Testis (tissue), 3 donors: Measurements from ENCODE around the gene NACC2. TPM values are rescaled to one million over a fixed set of nuclear protein-coding genes. Genes with fewer than 3 reads are reported as not detected.

Source experiments
- DNase-seq: peaks from one replicate; pipeline ENCODE4 v3.0.0-alpha.2; 2019
- H3K27ac ChIP-seq, 2 donors: fragments of 200-600 bp; sonication (generic); one replicate each; pipeline ENCODE4 v1.5.1; 2019
- H3K27me3 ChIP-seq: fragments of 200-600 bp; sonication (generic); one replicate; pipeline ENCODE4 v1.5.1; 2019
- H3K36me3 ChIP-seq: fragments of 200-600 bp; sonication (generic); one replicate; pipeline ENCODE4 v1.5.1; 2017; ENCODE audit warnings: low read depth; ENCODE audit errors: missing control alignments
- H3K4me1 ChIP-seq: fragments of 200-600 bp; sonication (generic); one replicate; pipeline ENCODE4 v1.5.1; 2019
- H3K4me3 ChIP-seq, 2 donors: fragments of 200-600 bp; sonication (generic); one replicate each; pipeline ENCODE4 v1.5.1; 2017 to 2019
- H3K9me3 ChIP-seq: fragments of 200-600 bp; sonication (generic); one replicate; pipeline ENCODE4 v1.5.1; 2017
- POLR2A ChIP-seq: fragments of 450-650 bp; IDR thresholded peaks from one replicate; pipeline ENCODE4 v1.6.1; 2017; ENCODE audit warnings: antibody characterized with exemption, mild to moderate bottlenecking, moderate library complexity
- WGBS, 2 donors: methylation state at CpG; one replicate each; pipeline ENCODE4 v1.1.5; 2018; 5-methylcytosine and 5-hydroxymethylcytosine counted together
- intact Hi-C: fragments of 100-400 bp; cut with DNase I; formaldehyde crosslinking; loops from one replicate; pipeline ENCODE4 v1.15.1; 2023; ENCODE audit warnings: low total_unique reads
- polyA plus RNA-seq: library from polyadenylated mRNA; stranded (reverse); fragments of 350-450 nt; fragmentation: Illumina TruSeq; extraction: RNeasy Lipid Tissue Mini Kit (QIAGEN cat#74804); gene quantifications from one replicate; pipeline ENCODE4 v1.2.3, GENCODE V29; 2014; ENCODE audit warnings: low read depth, low replicate concordance; ENCODE audit not compliant: insufficient read depth
- total RNA-seq, 2 donors: library from RNA; depleted of rRNA; stranded (reverse); fragments of >200 nt; gene quantifications; one replicate each; pipeline ENCODE4 v1.2.3, GENCODE V29; 2016
- TF ChIP-seq, protein P1 (sequence below), 3 experiments: fragments of 450-650 bp in 2 of 3; fragments of 200-600 bp in 1 of 3; sonication (generic) in 1 of 3; IDR thresholded peaks; one replicate each; pipeline ENCODE4 v1.5.1; 2016 to 2019; ENCODE audit warnings: antibody characterized with exemption in 3 of 3, mild to moderate bottlenecking in 2 of 3, moderate library complexity in 1 of 3

NACC2 gene
- total and polyA plus RNA-seq, 3 donors from 2014 or later: 29.3 to 49.7 (median 49.5) TPM

DNA sequence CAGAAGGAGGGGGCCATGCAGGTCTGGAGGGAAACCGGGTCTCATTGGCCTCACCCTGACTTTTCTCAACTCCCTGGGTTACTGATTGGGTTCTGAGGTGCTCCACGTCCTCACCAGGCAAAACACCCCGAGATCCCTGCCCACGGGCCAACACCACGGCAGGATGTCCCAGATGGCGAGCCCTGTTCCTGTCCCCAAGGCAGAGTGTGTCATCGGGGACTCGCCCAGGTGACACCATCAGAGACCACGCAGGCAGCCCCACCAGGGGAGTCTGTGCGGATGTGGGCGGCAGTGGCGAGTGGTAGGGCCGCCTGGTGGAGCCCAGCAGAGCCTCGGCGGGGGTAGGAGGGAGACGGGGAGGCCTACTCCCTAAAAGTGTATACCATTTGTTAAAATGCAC lies 74.9 kb downstream of the NACC2 start:
- H3K27ac ChIP-seq: no peak overlapping the region
- no peaks in the 10 kb centered on the region for H3K27me3 ChIP-seq
- H3K36me3 ChIP-seq: no peaks in the 10 kb centered on the region
- H3K4me1 ChIP-seq: peaks cover 5% of the 10 kb centered on the region
- no peak overlapping the region for H3K4me3 ChIP-seq
- no peaks in the 10 kb centered on the region for H3K9me3 ChIP-seq
- intact Hi-C loops: no loop called here
- no peak for DNase-seq
- TF ChIP-seq, protein P1, sequence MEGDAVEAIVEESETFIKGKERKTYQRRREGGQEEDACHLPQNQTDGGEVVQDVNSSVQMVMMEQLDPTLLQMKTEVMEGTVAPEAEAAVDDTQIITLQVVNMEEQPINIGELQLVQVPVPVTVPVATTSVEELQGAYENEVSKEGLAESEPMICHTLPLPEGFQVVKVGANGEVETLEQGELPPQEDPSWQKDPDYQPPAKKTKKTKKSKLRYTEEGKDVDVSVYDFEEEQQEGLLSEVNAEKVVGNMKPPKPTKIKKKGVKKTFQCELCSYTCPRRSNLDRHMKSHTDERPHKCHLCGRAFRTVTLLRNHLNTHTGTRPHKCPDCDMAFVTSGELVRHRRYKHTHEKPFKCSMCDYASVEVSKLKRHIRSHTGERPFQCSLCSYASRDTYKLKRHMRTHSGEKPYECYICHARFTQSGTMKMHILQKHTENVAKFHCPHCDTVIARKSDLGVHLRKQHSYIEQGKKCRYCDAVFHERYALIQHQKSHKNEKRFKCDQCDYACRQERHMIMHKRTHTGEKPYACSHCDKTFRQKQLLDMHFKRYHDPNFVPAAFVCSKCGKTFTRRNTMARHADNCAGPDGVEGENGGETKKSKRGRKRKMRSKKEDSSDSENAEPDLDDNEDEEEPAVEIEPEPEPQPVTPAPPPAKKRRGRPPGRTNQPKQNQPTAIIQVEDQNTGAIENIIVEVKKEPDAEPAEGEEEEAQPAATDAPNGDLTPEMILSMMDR (IDR thresholded peaks at IDR 0.05): no peak
- no peak for TF ChIP-seq POLR2A
- 93 to 94% methylated on average over 16 of the region's 16 CpGs for WGBS, 2 donors

DNA sequence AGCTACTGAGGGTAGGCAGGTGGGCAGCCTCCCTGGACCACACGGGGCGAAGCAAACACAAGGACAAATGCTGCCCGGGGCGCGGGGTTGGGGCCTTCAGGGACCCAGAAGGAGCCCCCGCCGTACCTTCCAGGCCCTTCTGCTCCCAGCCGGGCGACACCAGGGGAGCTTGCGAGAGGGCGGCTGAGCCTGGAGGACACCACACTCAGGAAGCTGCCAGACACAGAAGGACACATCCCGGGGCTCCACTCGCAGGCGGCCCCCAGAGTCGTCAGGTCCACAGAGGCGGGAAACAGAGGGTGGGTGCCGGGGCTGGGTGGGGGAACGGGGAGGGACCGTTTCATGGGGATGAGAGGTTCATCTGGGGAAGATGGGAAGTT lies 75.4 kb downstream of the NACC2 start:
- no peaks in the 10 kb centered on the region for H3K4me1 ChIP-seq
- intact Hi-C loops: no loop called here
- H3K9me3 ChIP-seq: no peaks in the 10 kb centered on the region
- no peak overlapping the region for H3K4me3 ChIP-seq
- H3K36me3 ChIP-seq: no peaks in the 10 kb centered on the region
- WGBS, 2 donors: 94 to 97% methylated on average over 8 to 19 of the region's 19 CpGs
- TF ChIP-seq POLR2A: no peak
- TF ChIP-seq, protein P1 (IDR thresholded peaks at IDR 0.05): no peak
- no peak for DNase-seq
- no peak overlapping the region for H3K27ac ChIP-seq
- H3K27me3 ChIP-seq: no peaks in the 10 kb centered on the region

DNA sequence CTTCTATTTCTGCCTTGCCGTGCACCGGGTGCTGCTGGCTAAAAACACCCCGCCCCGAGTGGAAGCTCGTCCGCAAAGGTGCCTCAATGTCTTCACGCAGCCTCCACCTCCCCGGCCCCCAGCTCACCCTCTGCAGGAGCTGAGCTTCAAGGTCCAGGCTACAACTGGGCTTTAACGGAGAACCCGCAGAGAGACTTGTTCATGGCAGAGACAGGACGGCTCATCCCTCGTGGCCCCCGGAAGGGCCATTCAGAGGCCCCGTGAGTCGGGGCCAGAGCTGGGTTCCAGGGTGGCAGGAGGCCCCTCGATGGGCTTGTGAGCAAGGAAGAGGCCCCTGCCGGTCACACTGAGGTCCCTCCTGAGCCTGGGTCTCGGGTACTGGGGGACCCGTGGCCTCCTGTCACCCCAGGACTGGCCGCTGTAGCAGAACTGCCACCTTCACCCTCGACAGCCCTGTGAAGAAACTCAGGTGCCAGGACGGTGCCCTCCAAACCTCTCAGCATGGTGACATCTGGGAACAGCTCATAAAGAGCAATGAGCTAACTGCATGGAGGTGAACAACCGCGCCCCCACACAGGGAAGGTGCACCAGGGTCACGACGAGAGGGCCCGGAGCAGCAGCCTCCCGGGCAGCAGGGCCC lies 75.9 kb downstream of the NACC2 start:
- TF ChIP-seq, protein P1 (IDR thresholded peaks at IDR 0.05): no peak
- no peak for TF ChIP-seq POLR2A
- H3K4me1 ChIP-seq: no peaks in the 10 kb centered on the region
- H3K36me3 ChIP-seq: no peaks in the 10 kb centered on the region
- no peaks in the 10 kb centered on the region for H3K9me3 ChIP-seq
- WGBS, 2 donors: 72 to 83% methylated on average over 5 to 28 of the region's 28 CpGs
- no peaks in the 10 kb centered on the region for H3K27me3 ChIP-seq
- DNase-seq: no peak
- no peak overlapping the region for H3K27ac ChIP-seq
- H3K4me3 ChIP-seq: no peak overlapping the region
- intact Hi-C loops: no loop called here

DNA sequence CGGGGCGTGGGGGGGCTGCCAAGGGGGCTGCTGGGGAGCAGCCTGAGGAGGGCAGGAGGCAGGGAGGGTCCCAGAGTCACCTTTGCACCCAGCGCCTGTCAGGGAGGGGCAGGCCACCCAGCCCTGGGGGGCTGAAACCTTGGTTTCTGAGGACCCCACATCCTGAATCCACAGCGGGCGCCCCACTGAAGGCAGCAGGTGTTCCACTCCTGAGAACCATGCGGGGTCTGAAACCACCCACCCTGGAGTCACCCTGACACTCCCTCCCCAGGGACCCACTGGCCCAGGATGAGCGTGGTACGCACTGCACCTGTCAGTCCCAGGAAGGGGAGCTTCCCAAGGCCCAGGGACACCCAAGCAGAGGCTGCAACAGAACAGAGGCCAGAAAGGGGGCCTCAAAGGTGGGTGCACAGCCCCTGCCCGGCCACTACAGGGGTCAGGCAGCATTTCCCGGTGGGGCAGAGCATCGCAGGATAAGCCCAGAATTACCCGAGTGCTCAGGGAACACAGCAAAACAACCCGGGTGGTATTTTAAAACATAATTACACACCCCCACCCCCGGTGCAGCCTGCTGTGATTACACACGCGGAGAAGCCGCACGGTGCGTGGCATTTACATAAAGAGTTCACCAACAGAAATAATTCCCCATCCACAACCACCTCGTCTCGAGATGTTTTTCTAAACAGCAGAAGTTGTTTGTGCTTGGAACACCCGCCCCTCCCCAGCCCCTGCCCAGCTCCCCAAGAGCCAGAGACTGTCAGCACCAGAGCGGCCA lies 76.6 kb downstream of the NACC2 start:
- DNase-seq: no peak
- intact Hi-C loops: no loop called here
- WGBS, 2 donors: 73% methylated on average over 19 to 23 of the region's 23 CpGs
- Histone ChIP-seq H3K27me3 (no peaks in the 10 kb centered on the region), H3K9me3 (no peaks in the 10 kb centered on the region), H3K4me3 (no peak overlapping the region), H3K27ac (no peak overlapping the region), H3K36me3 (no peaks in the 10 kb centered on the region), H3K4me1 (no peaks in the 10 kb centered on the region)
- TF ChIP-seq, protein P1 (IDR thresholded peaks at IDR 0.05): no peak
- no peak for TF ChIP-seq POLR2A
